G401.6 (cell line): ENCODE results near the gene BTLA.
"Not testable (repeated sequence)": the region's sequence is repeated elsewhere in the genome, so short reads cannot be mapped to it uniquely, and the experiment has no call there.

Experiments
- FAIRE-seq: peaks from 2 replicates; lab custom pipeline; 2012; peaks lifted over from hg19 to GRCh38; lab: Jason Lieb, UNC

BTLA gene

GRCh38 chr3:112498914-112499711, at the start of gene BTLA:
Gene BTLA, minus strand, starts transcription at chr3:112499472. Its CDS starts 114 bp downstream, at chr3:112499358.
- no peak for FAIRE-seq

- FAIRE-seq, result no peak
These were observed 47.0 kb upstream of the BTLA start for GRCh38 chr3:112546216-112546759.

GRCh38 chr3:112539825-112540650, 40.8 kb upstream of the BTLA start:
- no peak for FAIRE-seq

GRCh38 chr3:112531358-112531781, 32.1 kb upstream of the BTLA start:
- FAIRE-seq, result peak; percentile 94

- FAIRE-seq, result no peak
These were observed 31.3 kb upstream of the BTLA start for GRCh38 chr3:112530573-112530972.

- not testable (repeated sequence) for FAIRE-seq
These were observed 24.9 kb upstream of the BTLA start for GRCh38 chr3:112524127-112524526.

- peak; percentile 89 for FAIRE-seq
These were observed 20.2 kb upstream of the BTLA start for GRCh38 chr3:112519424-112520001.

- not testable (repeated sequence) for FAIRE-seq
These were observed 19.7 kb upstream of the BTLA start for GRCh38 chr3:112518970-112519369.

- no peak for FAIRE-seq
These were observed 15.4 kb upstream of the BTLA start for GRCh38 chr3:112514527-112515128.

- FAIRE-seq, result peak; percentile 44
These were observed 13.0 kb upstream of the BTLA start for GRCh38 chr3:112512320-112512719.

GRCh38 chr3:112508860-112509259, 9.6 kb upstream of the BTLA start:
- FAIRE-seq, result no peak

- FAIRE-seq, result no peak
These were observed 9.0 kb upstream of the BTLA start for GRCh38 chr3:112508261-112508660.

GRCh38 chr3:112505907-112506306, 6.6 kb upstream of the BTLA start:
- no peak for FAIRE-seq

- no peak for FAIRE-seq
These were observed 4.9 kb upstream of the BTLA start for GRCh38 chr3:112504123-112504522.

- FAIRE-seq, result no peak
These were observed 4.2 kb upstream of the BTLA start for GRCh38 chr3:112503304-112503972.

- no peak for FAIRE-seq
These were observed 1.3 kb upstream of the BTLA start for GRCh38 chr3:112500621-112501020.

- no peak for FAIRE-seq
These were observed 1.2 kb downstream of the BTLA start for GRCh38 chr3:112497897-112498548.

GRCh38 chr3:112496366-112497067, 2.8 kb downstream of the BTLA start:
- FAIRE-seq, result no peak

- FAIRE-seq, result not testable (repeated sequence)
These were observed 4.9 kb downstream of the BTLA start for GRCh38 chr3:112494448-112494767.

- no peak for FAIRE-seq
These were observed 7.1 kb downstream of the BTLA start for GRCh38 chr3:112492124-112492523.

- no peak for FAIRE-seq
These were observed 7.9 kb downstream of the BTLA start for GRCh38 chr3:112491373-112491772.
